Trophoblast cell (in vitro differentiated cells and primary cell): ENCODE data around the gene ERF.
A peak's percentile ranks its signal among the peaks of the same experiment; 100 is the strongest.

ENCODE experiments used
- DNase-seq, 2 donors: peaks; one replicate each; pipeline ENCODE4 v3.0.0-alpha.2; 2016
- H2AFZ ChIP-seq: 2 replicates; pipeline ENCODE4 v1.6.1; 2013; ENCODE audit warnings: low read length, moderate library complexity, mild to moderate bottlenecking; ENCODE audit not compliant: insufficient read depth, poor library complexity
- H2AK5ac ChIP-seq: 2 replicates; pipeline ENCODE4 v1.6.1; 2013; ENCODE audit warnings: mild to moderate bottlenecking, low read length
- H2BK120ac ChIP-seq: 2 replicates; pipeline ENCODE4 v1.6.1; 2013; ENCODE audit warnings: low read length, mild to moderate bottlenecking, moderate library complexity; ENCODE audit not compliant: insufficient read depth, poor library complexity
- H2BK12ac ChIP-seq: 2 replicates; pipeline ENCODE4 v1.6.1; 2013; ENCODE audit warnings: mild to moderate bottlenecking, low read length, moderate library complexity
- H2BK5ac ChIP-seq: 2 replicates; pipeline ENCODE4 v1.6.1; 2013; ENCODE audit warnings: low read length, low read depth, moderate library complexity, mild to moderate bottlenecking; ENCODE audit not compliant: poor library complexity
- H3K14ac ChIP-seq: 2 replicates; pipeline ENCODE4 v1.6.1; 2013; ENCODE audit warnings: mild to moderate bottlenecking, low read length
- H3K18ac ChIP-seq: 2 replicates; pipeline ENCODE4 v1.6.1; 2013; ENCODE audit warnings: mild to moderate bottlenecking, low read length
- H3K23ac ChIP-seq: 2 replicates; pipeline ENCODE4 v1.6.1; 2013; ENCODE audit warnings: low read length
- H3K27ac ChIP-seq: 2 replicates; pipeline ENCODE4 v1.5.1; 2013; ENCODE audit warnings: low read depth, mild to moderate bottlenecking, inconsistent platforms, low read length, moderate library complexity
- H3K27me3 ChIP-seq: 2 replicates; pipeline ENCODE4 v1.6.1; 2013; ENCODE audit warnings: inconsistent platforms, mild to moderate bottlenecking, low read length, moderate library complexity; ENCODE audit not compliant: insufficient read depth
- H3K36me3 ChIP-seq, 2 experiments: 1 replicate in 1 of 2; 2 replicates in 1 of 2; pipeline ENCODE4 v1.6.1; 2013; ENCODE audit warnings: low read length in 2 of 2, mild to moderate bottlenecking in 2 of 2, moderate library complexity in 1 of 2; ENCODE audit not compliant: insufficient read depth in 2 of 2, control insufficient read depth in 1 of 2
- H3K4ac ChIP-seq: 2 replicates; pipeline ENCODE4 v1.6.1; 2013; ENCODE audit warnings: low read depth, mild to moderate bottlenecking, low read length, moderate library complexity
- H3K4me1 ChIP-seq, 2 experiments: 1 replicate in 1 of 2; 2 replicates in 1 of 2; pipeline ENCODE4 v1.6.1; 2013; ENCODE audit warnings: low read length in 2 of 2, mild to moderate bottlenecking in 2 of 2, moderate library complexity in 1 of 2; ENCODE audit not compliant: insufficient read depth in 2 of 2, control insufficient read depth in 1 of 2
- H3K4me2 ChIP-seq: 2 replicates; pipeline ENCODE4 v1.6.1; 2013; ENCODE audit warnings: inconsistent platforms, mild to moderate bottlenecking, low read length, moderate library complexity
- H3K4me3 ChIP-seq: 2 replicates; pipeline ENCODE4 v1.5.1; 2013; ENCODE audit warnings: mild to moderate bottlenecking, low read depth, low read length, inconsistent platforms
- H3K79me1 ChIP-seq: one replicate; pipeline ENCODE4 v1.6.1; 2013; ENCODE audit warnings: low read length
- H3K79me2 ChIP-seq: 2 replicates; pipeline ENCODE4 v1.6.1; 2013; ENCODE audit warnings: low read length, mild to moderate bottlenecking; ENCODE audit not compliant: control insufficient read depth, insufficient read depth, poor library complexity
- H3K9ac ChIP-seq: 2 replicates; pipeline ENCODE4 v1.6.1; 2013; ENCODE audit warnings: mild to moderate bottlenecking, low read length
- H3K9me3 ChIP-seq: 2 replicates; pipeline ENCODE4 v1.6.1; 2013; ENCODE audit warnings: low read depth, mild to moderate bottlenecking, control low read depth, inconsistent platforms, low read length; ENCODE audit not compliant: insufficient read depth
- H4K12ac ChIP-seq: 2 replicates; pipeline ENCODE4 v1.6.1; 2013; ENCODE audit warnings: low read depth, mild to moderate bottlenecking, low read length, moderate library complexity
- H4K8ac ChIP-seq: 2 replicates; pipeline ENCODE4 v1.6.1; 2013; ENCODE audit warnings: low read depth, mild to moderate bottlenecking, low read length, moderate library complexity
- H4K91ac ChIP-seq: one replicate; pipeline ENCODE4 v1.6.1; 2013; ENCODE audit warnings: low read depth, mild to moderate bottlenecking, low read length, moderate library complexity
- whole genome bisulfite sequencing: extraction: QIAGEN DNeasy Blood & Tissue Kit; methylation state at CpG from one replicate; pipeline ENCODE4 v1.1.7; 2013; ENCODE audit warnings: missing lambda C conversion rate; ENCODE audit not compliant: insufficient read length, insufficient coverage; ENCODE audit errors: extremely low coverage; 5-methylcytosine and 5-hydroxymethylcytosine counted together

The ERF gene

GRCh38 chr19:42208612-42209011 is 46.3 kb downstream of the ERF start:
- DNase-seq: no peak
- Histone ChIP-seq H4K8ac (no peak overlapping the region), H2AFZ (no peak overlapping the region), H3K18ac (no peak overlapping the region), H4K12ac (no peak overlapping the region), H3K4me2 (no peak overlapping the region), H3K4ac (no peak overlapping the region), H3K27ac (no peak overlapping the region), H3K23ac (no peak overlapping the region), H3K79me1 (peaks cover 10% of the 10 kb centered on the region), H4K91ac (no peak overlapping the region), H2BK5ac (no peak overlapping the region), H3K4me3 (no peak overlapping the region), H3K27me3 (no peaks in the 10 kb centered on the region), H2AK5ac (no peak overlapping the region), H3K9me3 (no peaks in the 10 kb centered on the region), H2BK12ac (no peak overlapping the region), H3K79me2 (peaks cover 2% of the 10 kb centered on the region), H3K36me3 (peaks cover 54 to 55% of the 10 kb centered on the region in 2 experiments), H3K9ac (no peak overlapping the region), H3K4me1 (peaks cover 17% of the 10 kb centered on the region in 2 experiments), H3K14ac (no peak overlapping the region), H2BK120ac (no peak overlapping the region)
- WGBS: no CpG with 5 or more reads among the region's 11 CpGs

- H3K23ac ChIP-seq: no peak overlapping the region
- peak in 1 of 2 donors; percentile 29 for DNase-seq
- H3K9ac ChIP-seq: no peak overlapping the region
- H3K79me1 ChIP-seq: peaks cover 10% of the 10 kb centered on the region
- H2AFZ ChIP-seq: no peak overlapping the region
- peak overlapping the region; percentile 29 for H2AK5ac ChIP-seq
- H4K8ac ChIP-seq: peak overlapping the region; percentile 12
- H4K91ac ChIP-seq: peak overlapping the region; percentile 37
- no peak overlapping the region for H2BK5ac ChIP-seq
- no peak overlapping the region for H3K4me3 ChIP-seq
- H3K14ac ChIP-seq: peak overlapping the region; percentile 53
- no peak overlapping the region for H3K4me2 ChIP-seq
- H3K27me3 ChIP-seq: no peaks in the 10 kb centered on the region
- H3K27ac ChIP-seq: peak overlapping the region; percentile 44
- peaks cover 17% of the 10 kb centered on the region in 2 experiments for H3K4me1 ChIP-seq
- H4K12ac ChIP-seq: no peak overlapping the region
- H3K18ac ChIP-seq: peak overlapping the region; percentile 88
- H3K79me2 ChIP-seq: peaks cover 2% of the 10 kb centered on the region
- H3K36me3 ChIP-seq: peaks cover 59% of the 10 kb centered on the region in 2 experiments
- H2BK12ac ChIP-seq: no peak overlapping the region
- H3K4ac ChIP-seq: no peak overlapping the region
- no peaks in the 10 kb centered on the region for H3K9me3 ChIP-seq
- no CpG with 5 or more reads among the region's 6 CpGs for WGBS
- no peak overlapping the region for H2BK120ac ChIP-seq
These were observed 47.1 kb downstream of the ERF start for GRCh38 chr19:42207767-42208271.

- Histone ChIP-seq H2AFZ (no peak overlapping the region), H3K4me2 (no peak overlapping the region), H4K12ac (no peak overlapping the region), H3K14ac (peak overlapping the region; percentile 68), H3K27ac (peak overlapping the region; percentile 44), H3K23ac (no peak overlapping the region), H3K4ac (peak overlapping the region; percentile 17), H2BK5ac (peak overlapping the region; percentile 7), H3K79me2 (peaks cover 2% of the 10 kb centered on the region), H4K91ac (peak overlapping the region; percentile 56), H3K18ac (peak overlapping the region; percentile 76), H3K4me3 (no peak overlapping the region), H3K9me3 (no peaks in the 10 kb centered on the region), H2AK5ac (no peak overlapping the region), H3K36me3 (peaks cover 60 to 64% of the 10 kb centered on the region in 2 experiments), H2BK120ac (peak overlapping the region; percentile 15), H3K79me1 (peaks cover 10% of the 10 kb centered on the region), H4K8ac (peak overlapping the region; percentile 32), H2BK12ac (no peak overlapping the region), H3K9ac (no peak overlapping the region), H3K27me3 (no peaks in the 10 kb centered on the region), H3K4me1 (peaks cover 17% of the 10 kb centered on the region in 2 experiments)
- no CpG with 5 or more reads among the region's 14 CpGs for WGBS
- peak; percentile 62 to 69 for DNase-seq
These were observed 47.8 kb downstream of the ERF start for GRCh38 chr19:42206871-42207755.

GRCh38 chr19:42204664-42205063 is 50.3 kb downstream of the ERF start:
- H2AK5ac ChIP-seq: no peak overlapping the region
- no peak overlapping the region for H4K12ac ChIP-seq
- H3K18ac ChIP-seq: no peak overlapping the region
- H2BK12ac ChIP-seq: no peak overlapping the region
- H2BK120ac ChIP-seq: no peak overlapping the region
- H3K4me2 ChIP-seq: no peak overlapping the region
- peaks cover 10% of the 10 kb centered on the region for H3K79me1 ChIP-seq
- H3K4me1 ChIP-seq: peaks cover 17 to 20% of the 10 kb centered on the region in 2 experiments
- no peak overlapping the region for H3K23ac ChIP-seq
- no CpG with 5 or more reads among the region's 6 CpGs for WGBS
- no peaks in the 10 kb centered on the region for H3K9me3 ChIP-seq
- H3K79me2 ChIP-seq: peaks cover 2% of the 10 kb centered on the region
- H2BK5ac ChIP-seq: no peak overlapping the region
- no peak overlapping the region for H2AFZ ChIP-seq
- DNase-seq: no peak
- peaks cover 63 to 76% of the 10 kb centered on the region in 2 experiments for H3K36me3 ChIP-seq
- H4K91ac ChIP-seq: no peak overlapping the region
- no peak overlapping the region for H3K27ac ChIP-seq
- H3K4ac ChIP-seq: no peak overlapping the region
- H3K9ac ChIP-seq: no peak overlapping the region
- no peak overlapping the region for H3K14ac ChIP-seq
- H4K8ac ChIP-seq: no peak overlapping the region
- H3K4me3 ChIP-seq: no peak overlapping the region
- H3K27me3 ChIP-seq: no peaks in the 10 kb centered on the region
